NCI-H2171 (cell line): ENCODE results near the gene RFTN1.
"Not testable (repeated sequence)": the region's sequence is repeated elsewhere in the genome, so short reads cannot be mapped to it uniquely, and the experiment has no call there.

Source experiments
- DNase-seq: peaks from one replicate; lab custom pipeline; 2025; lab: John Stamatoyannopoulos, UW

RFTN1 gene

GRCh38 chr3:16329036-16329825 is 184.3 kb downstream of the RFTN1 start:
- no peak for DNase-seq

- no peak for DNase-seq
Observed at GRCh38 chr3:16328124-16328523, 185.4 kb downstream of the RFTN1 start.

GRCh38 chr3:16326724-16327349 is 186.7 kb downstream of the RFTN1 start:
- DNase-seq = no peak

GRCh38 chr3:16325850-16326249 is 187.6 kb downstream of the RFTN1 start:
- DNase-seq = no peak

GRCh38 chr3:16323737-16324136 is 189.8 kb downstream of the RFTN1 start:
- DNase-seq = no peak

GRCh38 chr3:16322189-16322588 is 191.3 kb downstream of the RFTN1 start:
- no peak for DNase-seq

- DNase-seq = no peak
Observed at GRCh38 chr3:16320711-16321110, 192.8 kb downstream of the RFTN1 start.

- no peak for DNase-seq
Observed at GRCh38 chr3:16319723-16320122, 193.8 kb downstream of the RFTN1 start.

DNA sequence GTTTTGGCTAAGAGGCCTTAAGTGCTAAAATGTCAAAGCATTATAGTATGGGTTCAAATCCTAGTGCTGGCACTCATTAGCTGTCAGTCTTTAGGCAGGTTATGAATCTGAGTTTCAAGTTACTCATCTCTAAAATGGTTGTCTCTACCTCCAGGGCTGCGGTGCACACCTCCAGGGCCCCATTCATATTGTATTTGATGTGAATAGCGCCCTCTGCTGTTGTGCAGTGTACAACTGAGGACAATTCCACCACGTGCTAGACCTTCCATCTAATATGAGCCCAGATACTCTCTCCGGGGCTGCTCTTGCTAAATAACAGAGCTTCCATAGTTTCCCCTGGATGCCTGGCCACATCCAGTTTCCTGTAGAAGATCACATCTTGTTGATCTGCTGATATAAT is 194.2 kb downstream of the RFTN1 start:
- DNase-seq = no peak

- no peak for DNase-seq
Observed at GRCh38 chr3:16318176-16318575, 195.3 kb downstream of the RFTN1 start.

GRCh38 chr3:16317561-16317945 is 195.9 kb downstream of the RFTN1 start:
- no peak for DNase-seq

- no peak for DNase-seq
Observed at GRCh38 chr3:16316847-16317560, 196.5 kb downstream of the RFTN1 start.

GRCh38 chr3:16316396-16316795 is 197.1 kb downstream of the RFTN1 start:
- DNase-seq = no peak

GRCh38 chr3:16315623-16316022 is 197.9 kb downstream of the RFTN1 start:
- DNase-seq = no peak

DNA sequence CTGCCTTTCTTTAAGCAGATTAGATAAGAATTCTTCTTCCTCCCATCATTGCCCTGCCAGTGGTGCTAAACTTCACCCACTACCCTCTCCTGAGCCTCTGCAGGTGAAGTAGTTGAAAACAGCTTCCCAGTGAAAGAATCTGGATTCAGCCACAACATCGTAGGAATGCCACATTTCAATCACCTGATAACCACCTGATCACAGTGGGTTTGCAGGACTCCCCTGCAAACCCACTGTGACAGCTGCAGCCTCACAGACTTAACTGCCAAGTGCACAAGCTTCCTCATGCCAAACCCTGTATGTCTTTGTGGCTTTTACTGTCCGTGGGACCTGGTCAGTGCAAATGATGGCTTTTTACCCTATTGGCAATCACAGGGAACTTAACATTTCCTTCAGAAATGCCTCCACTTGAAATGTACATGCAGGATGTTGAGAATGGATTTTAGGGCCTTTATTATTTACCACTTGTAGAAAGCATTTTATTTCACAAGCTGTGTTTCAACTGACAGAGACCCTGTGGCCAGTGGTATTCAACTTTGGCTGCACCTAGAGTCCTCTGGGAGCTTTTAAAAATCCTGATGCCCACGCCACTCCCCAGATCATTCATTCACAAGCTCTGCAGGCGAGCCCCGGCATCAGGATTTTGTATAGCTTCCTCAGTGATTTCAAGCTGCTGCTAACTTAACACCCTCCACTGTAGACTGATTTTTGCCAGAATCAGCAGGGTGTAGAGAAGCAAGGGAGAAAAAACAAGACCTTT is 199.4 kb downstream of the RFTN1 start:
- no peak for DNase-seq

GRCh38 chr3:16311960-16312451 is 201.5 kb downstream of the RFTN1 start:
- DNase-seq = no peak

DNA sequence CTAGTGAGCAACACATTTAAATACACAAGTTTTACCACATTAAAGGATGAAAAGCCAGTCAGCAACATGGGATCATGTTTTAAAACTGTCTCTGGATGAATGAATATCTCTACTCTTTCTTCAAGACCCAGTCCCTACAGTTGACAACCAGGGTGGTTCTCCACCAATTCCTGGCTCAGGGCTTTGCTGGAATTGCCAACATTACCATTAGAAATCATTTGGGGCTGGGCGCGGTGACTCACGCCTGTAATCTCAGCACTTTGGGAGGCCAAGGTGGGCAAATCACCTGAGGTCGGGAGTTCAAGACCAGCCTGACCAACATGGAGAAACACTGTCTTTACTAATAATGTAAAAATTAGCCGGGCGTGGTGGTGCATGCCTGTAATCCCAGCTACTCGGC is 203.0 kb downstream of the RFTN1 start:
- not testable (repeated sequence) for DNase-seq

DNA sequence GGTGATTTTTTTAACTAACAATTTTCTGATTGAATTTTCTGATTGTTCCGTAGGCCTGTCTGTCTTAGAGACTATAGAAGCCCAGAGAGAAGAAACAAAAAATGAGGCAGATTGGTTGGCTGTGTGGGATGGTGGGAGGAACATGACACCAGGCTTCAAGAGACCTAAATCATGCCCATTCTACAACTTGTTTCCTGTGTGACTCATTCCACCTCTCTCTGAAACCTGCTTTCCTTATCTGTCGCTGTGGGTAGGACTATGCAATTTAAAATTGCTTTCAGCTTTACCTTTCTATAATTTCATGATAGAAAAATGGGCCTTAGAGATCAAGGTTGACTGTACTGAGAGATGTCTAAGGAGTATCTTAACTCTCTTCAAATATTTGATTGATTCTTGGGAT is 203.9 kb downstream of the RFTN1 start:
- no peak for DNase-seq

- DNase-seq = no peak
Observed at GRCh38 chr3:16308727-16309126, 204.8 kb downstream of the RFTN1 start.

GRCh38 chr3:16307832-16308531 is 205.5 kb downstream of the RFTN1 start:
- DNase-seq = no peak

DNA sequence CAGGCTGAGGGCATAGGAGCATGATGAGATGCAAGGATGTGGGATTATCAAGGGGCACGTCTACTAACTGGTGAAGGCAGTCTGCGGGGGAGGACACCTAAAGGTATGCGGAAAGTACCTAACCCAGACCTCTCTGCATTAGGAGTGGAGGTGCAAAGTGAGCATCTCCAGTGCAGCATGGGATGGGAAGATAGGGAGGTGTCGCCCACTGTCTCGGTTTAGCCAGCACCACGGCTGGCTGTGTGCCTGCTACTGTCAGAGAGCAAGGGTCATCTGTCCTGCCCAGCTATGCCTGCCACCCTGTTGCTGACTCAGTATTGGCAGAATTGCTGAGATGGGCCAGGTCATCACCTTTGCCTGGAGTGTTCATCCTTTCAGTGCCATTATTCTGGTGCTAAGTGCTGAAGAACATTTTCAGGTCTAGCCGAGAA is 208.4 kb downstream of the RFTN1 start:
- no peak for DNase-seq
